ENCODE measurements around the gene TSPAN14. TPM values are rescaled to one million over a fixed set of nuclear protein-coding genes. Genes with fewer than 3 reads are reported as not detected.

TSPAN14 gene
- total RNA-seq, 2 donors from 2014 or later, result 121 to 123 TPM

DNA sequence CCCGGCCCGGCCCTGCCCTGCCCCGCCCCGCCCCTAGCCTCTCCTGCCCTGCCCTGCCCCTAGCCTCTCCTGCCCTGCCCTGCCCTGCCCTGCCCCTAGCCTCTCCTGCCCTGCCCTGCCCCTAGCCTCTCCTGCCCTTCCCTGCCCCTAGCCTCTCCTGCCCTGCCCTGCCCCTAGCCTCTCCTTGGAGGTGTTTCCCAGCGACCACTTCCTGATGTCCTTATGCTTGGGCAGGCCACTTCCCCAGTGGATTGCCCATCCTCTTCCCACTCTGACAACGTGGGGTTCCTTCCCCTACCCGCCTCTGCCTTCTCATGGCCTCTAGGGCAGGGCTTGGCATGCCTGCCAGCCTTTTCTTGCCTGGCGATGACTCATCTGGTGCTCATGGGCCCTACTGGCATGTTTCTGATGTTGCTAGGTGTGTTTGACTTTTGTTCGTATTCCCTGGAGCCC lies 24.6 kb upstream of the TSPAN14 start:
- Histone ChIP-seq H3K27ac (ENCODE audit: low read depth, low read length) (no peak overlapping the region), H3K4me3 (ENCODE audit: low read length) (no peak overlapping the region), H3K27me3 (ENCODE audit: control insufficient read depth, insufficient read depth, low read length, poor library complexity, severe bottlenecking) (no peaks in the 10 kb centered on the region), H3K9ac (ENCODE audit: extremely low read depth, low read length, poor library complexity, severe bottlenecking) (no peak overlapping the region), H3K9me3 (ENCODE audit: control insufficient read depth, low read length) (no peaks in the 10 kb centered on the region), H3K4me1 (ENCODE audit: control insufficient read depth, insufficient read depth, low read length) (peaks cover 3% of the 10 kb centered on the region), H3K36me3 (ENCODE audit: control insufficient read depth, insufficient read depth, low read length) (peaks cover 75% of the 10 kb centered on the region)
- Mint-ChIP-seq H3K36me3 (ENCODE audit: low read depth) (peaks cover 82% of the 10 kb centered on the region), H3K9me3 (no peaks in the 10 kb centered on the region), H3K27me3 (ENCODE audit: insufficient read depth) (no peaks in the 10 kb centered on the region), H3K4me3 (no peak overlapping the region), H3K27ac (no peak overlapping the region), H3K4me1 (peaks cover 9% of the 10 kb centered on the region)
- 91 to 92% methylated on average over 4 to 9 of the region's 9 CpGs for WGBS, 2 experiments (ENCODE audit: insufficient coverage in 1 of 2, insufficient read length in 1 of 2)
- TF ChIP-seq, protein P1, sequence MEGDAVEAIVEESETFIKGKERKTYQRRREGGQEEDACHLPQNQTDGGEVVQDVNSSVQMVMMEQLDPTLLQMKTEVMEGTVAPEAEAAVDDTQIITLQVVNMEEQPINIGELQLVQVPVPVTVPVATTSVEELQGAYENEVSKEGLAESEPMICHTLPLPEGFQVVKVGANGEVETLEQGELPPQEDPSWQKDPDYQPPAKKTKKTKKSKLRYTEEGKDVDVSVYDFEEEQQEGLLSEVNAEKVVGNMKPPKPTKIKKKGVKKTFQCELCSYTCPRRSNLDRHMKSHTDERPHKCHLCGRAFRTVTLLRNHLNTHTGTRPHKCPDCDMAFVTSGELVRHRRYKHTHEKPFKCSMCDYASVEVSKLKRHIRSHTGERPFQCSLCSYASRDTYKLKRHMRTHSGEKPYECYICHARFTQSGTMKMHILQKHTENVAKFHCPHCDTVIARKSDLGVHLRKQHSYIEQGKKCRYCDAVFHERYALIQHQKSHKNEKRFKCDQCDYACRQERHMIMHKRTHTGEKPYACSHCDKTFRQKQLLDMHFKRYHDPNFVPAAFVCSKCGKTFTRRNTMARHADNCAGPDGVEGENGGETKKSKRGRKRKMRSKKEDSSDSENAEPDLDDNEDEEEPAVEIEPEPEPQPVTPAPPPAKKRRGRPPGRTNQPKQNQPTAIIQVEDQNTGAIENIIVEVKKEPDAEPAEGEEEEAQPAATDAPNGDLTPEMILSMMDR (conservative IDR thresholded peaks at IDR 0.05), result no peak
- no peak for DNase-seq

DNA sequence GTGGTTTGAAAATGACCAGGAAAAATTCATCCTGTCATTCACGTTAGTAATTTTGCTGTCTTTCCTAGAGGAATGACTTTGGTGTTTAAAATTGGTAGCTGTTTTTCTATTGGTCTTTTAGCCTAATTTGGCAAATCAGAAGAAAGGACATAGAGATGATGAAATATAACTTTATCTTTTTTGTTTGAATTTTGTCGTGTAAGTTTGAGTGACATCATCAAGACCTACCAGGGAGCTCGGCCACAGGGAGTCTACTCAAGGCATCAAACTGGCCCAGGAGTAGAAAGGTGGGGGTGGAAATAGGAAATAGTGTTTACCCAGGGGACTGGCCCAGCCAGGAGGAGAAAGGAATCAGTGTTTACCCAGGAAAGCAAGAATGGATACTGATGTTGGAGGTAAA lies 21.0 kb upstream of the TSPAN14 start:
- Histone ChIP-seq H3K9me3 (ENCODE audit: control insufficient read depth, low read length) (no peaks in the 10 kb centered on the region), H3K36me3 (ENCODE audit: control insufficient read depth, insufficient read depth, low read length) (peaks cover 40% of the 10 kb centered on the region), H3K4me1 (ENCODE audit: control insufficient read depth, insufficient read depth, low read length) (peaks cover 9% of the 10 kb centered on the region), H3K27me3 (ENCODE audit: control insufficient read depth, insufficient read depth, low read length, poor library complexity, severe bottlenecking) (no peaks in the 10 kb centered on the region), H3K27ac (ENCODE audit: low read depth, low read length) (no peak overlapping the region), H3K9ac (ENCODE audit: extremely low read depth, low read length, poor library complexity, severe bottlenecking) (no peak overlapping the region), H3K4me3 (ENCODE audit: low read length) (no peak overlapping the region)
- peaks cover 51% of the 10 kb centered on the region for H3K36me3 Mint-ChIP-seq (ENCODE audit: low read depth)
- peaks cover 28% of the 10 kb centered on the region for H3K4me1 Mint-ChIP-seq
- no peak overlapping the region for H3K4me3 Mint-ChIP-seq
- DNase-seq, result no peak
- TF ChIP-seq, protein P1 (conservative IDR thresholded peaks at IDR 0.05), result no peak
- 90 to 100% methylated on average over 3 of the region's 3 CpGs for WGBS, 2 experiments (ENCODE audit: insufficient coverage in 1 of 2, insufficient read length in 1 of 2)
- H3K27ac Mint-ChIP-seq, result no peak overlapping the region
- no peaks in the 10 kb centered on the region for H3K27me3 Mint-ChIP-seq (ENCODE audit: insufficient read depth)
- H3K9me3 Mint-ChIP-seq, result no peaks in the 10 kb centered on the region

DNA sequence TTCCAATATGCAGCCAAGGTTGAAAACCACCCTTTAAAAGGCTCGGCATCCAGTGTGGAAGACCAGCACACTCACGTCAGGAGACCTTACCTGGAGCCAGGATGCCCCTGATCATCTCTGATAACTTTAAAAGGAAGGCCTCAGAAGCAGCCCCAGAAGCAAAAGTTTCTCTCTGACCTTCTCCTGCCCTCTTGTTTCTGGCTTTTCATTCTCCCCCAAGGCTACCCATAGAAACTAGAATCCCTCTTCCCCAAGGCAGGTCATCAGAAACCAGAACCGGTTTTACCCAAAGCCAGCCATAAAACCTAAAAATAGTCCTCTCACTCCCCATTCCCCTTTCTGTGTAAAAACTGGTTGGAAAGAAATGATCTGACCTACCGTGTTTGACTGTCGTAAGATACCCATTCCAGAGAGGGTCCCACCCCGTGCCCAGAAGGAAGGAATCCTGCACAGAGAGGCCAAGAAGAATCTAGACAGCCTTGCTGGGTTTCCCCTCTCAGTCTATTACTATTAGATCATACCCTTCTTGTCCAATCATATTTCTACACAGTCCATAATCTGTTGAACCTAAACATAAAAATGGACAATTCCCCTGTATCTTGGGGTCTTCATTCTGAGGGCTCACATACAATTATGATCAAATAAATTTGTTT lies 17.5 kb upstream of the TSPAN14 start:
- H3K9ac ChIP-seq (ENCODE audit: extremely low read depth, low read length, poor library complexity, severe bottlenecking), result peak overlapping the region; percentile 15
- no peak overlapping the region for H3K4me3 ChIP-seq (ENCODE audit: low read length)
- H3K4me1 ChIP-seq (ENCODE audit: control insufficient read depth, insufficient read depth, low read length), result peaks cover 9% of the 10 kb centered on the region
- Mint-ChIP-seq H3K27ac (no peak overlapping the region), H3K9me3 (no peaks in the 10 kb centered on the region), H3K36me3 (ENCODE audit: low read depth) (peaks cover 27% of the 10 kb centered on the region), H3K27me3 (ENCODE audit: insufficient read depth) (no peaks in the 10 kb centered on the region), H3K4me3 (no peak overlapping the region), H3K4me1 (peaks cover 28% of the 10 kb centered on the region)
- TF ChIP-seq, protein P1 (conservative IDR thresholded peaks at IDR 0.05), result no peak
- no peak for DNase-seq
- H3K27me3 ChIP-seq (ENCODE audit: control insufficient read depth, insufficient read depth, low read length, poor library complexity, severe bottlenecking), result no peaks in the 10 kb centered on the region
- H3K27ac ChIP-seq (ENCODE audit: low read depth, low read length), result peak overlapping the region; percentile 7
- peaks cover 19% of the 10 kb centered on the region for H3K36me3 ChIP-seq (ENCODE audit: control insufficient read depth, insufficient read depth, low read length)
- no peaks in the 10 kb centered on the region for H3K9me3 ChIP-seq (ENCODE audit: control insufficient read depth, low read length)
- 90 to 95% methylated on average over 4 to 6 of the region's 6 CpGs for WGBS, 2 experiments (ENCODE audit: insufficient coverage in 1 of 2, insufficient read length in 1 of 2)
